ENCODE results near the gene WFS1.

WFS1 gene

GRCh38 chr4:6326312-6327060, 56.8 kb downstream of the WFS1 start:
- Histone ChIP-seq H3K36me3 (ENCODE audit: low read length) (no peaks in the 10 kb centered on the region), H3K27me3 (ENCODE audit: low read length) (no peaks in the 10 kb centered on the region), H3K4me3 (ENCODE audit: insufficient read depth, low read length, poor library complexity, severe bottlenecking) (no peak overlapping the region), H4K20me1 (ENCODE audit: low read depth, low read length) (no peaks in the 10 kb centered on the region), H3K9me2 (replicated peaks; ENCODE audit: insufficient read depth, low read length) (no peaks in the 10 kb centered on the region), H2AFZ (ENCODE audit: low read depth, low read length, severe bottlenecking) (no peak overlapping the region), H3K79me2 (ENCODE audit: insufficient read depth, low read length) (no peaks in the 10 kb centered on the region), H3K27ac (ENCODE audit: low read depth, low read length) (no peak overlapping the region), H3K9me3 (ENCODE audit: insufficient read depth, low read length) (no peaks in the 10 kb centered on the region), H3K4me2 (ENCODE audit: low read depth, low read length, poor library complexity, severe bottlenecking) (no peak overlapping the region), H3F3A (ENCODE audit: insufficient read depth) (no peaks in the 10 kb centered on the region), H3K9ac (ENCODE audit: low read length) (no peak overlapping the region)
- TF ChIP-seq, protein P1, sequence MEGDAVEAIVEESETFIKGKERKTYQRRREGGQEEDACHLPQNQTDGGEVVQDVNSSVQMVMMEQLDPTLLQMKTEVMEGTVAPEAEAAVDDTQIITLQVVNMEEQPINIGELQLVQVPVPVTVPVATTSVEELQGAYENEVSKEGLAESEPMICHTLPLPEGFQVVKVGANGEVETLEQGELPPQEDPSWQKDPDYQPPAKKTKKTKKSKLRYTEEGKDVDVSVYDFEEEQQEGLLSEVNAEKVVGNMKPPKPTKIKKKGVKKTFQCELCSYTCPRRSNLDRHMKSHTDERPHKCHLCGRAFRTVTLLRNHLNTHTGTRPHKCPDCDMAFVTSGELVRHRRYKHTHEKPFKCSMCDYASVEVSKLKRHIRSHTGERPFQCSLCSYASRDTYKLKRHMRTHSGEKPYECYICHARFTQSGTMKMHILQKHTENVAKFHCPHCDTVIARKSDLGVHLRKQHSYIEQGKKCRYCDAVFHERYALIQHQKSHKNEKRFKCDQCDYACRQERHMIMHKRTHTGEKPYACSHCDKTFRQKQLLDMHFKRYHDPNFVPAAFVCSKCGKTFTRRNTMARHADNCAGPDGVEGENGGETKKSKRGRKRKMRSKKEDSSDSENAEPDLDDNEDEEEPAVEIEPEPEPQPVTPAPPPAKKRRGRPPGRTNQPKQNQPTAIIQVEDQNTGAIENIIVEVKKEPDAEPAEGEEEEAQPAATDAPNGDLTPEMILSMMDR (IDR thresholded peaks at IDR 0.05; ENCODE audit: insufficient read depth, low read length, poor library complexity, severe bottlenecking) = no peak
- no peak for TF ChIP-seq EZH2phosphoT487 (conservative IDR thresholded peaks at IDR 0.05; ENCODE audit: low read length)

DNA sequence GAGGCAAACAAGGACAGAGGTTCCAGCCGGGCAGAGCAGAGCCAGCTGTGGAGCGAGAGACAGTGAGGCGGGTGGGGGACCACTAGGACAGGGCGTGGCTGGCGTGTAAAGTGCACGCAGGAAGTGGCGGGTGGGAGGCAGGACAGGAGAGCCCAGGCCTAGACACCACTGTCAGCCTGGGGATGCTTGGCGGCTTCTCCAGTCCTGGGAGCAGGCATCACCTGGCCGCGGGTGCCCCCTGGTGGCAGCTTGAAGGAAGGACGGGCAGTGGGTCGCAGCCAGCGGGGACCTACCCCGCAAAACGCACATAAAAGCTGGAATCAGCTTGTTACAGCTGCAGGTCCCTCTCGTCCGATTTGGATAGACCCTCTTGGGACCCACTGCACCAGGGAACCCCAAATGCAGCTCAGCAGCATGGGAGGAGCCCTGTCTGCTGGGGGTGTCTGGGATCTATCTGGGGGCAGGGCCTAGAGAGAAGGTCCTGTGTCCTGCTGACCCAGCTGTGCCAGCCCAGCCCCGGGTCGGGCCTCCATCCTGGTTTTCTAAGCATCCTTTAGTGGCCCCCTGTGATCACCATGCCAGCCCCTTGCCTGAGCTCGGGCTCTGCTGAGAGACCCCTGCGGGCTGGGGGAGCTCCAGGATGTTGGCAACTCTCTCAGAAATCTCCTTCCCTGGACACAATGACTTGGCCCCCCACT, 57.7 kb downstream of the WFS1 start:
- H2AFZ ChIP-seq (ENCODE audit: low read depth, low read length, severe bottlenecking) = no peak overlapping the region
- H3K79me2 ChIP-seq (ENCODE audit: insufficient read depth, low read length) = no peaks in the 10 kb centered on the region
- no peak overlapping the region for H3K27ac ChIP-seq (ENCODE audit: low read depth, low read length)
- H4K20me1 ChIP-seq (ENCODE audit: low read depth, low read length) = no peaks in the 10 kb centered on the region
- no peak overlapping the region for H3K4me2 ChIP-seq (ENCODE audit: low read depth, low read length, poor library complexity, severe bottlenecking)
- no peak overlapping the region for H3K9ac ChIP-seq (ENCODE audit: low read length)
- TF ChIP-seq, protein P1 (IDR thresholded peaks at IDR 0.05; ENCODE audit: insufficient read depth, low read length, poor library complexity, severe bottlenecking) = peak; percentile 66
- no peak for TF ChIP-seq EZH2phosphoT487 (conservative IDR thresholded peaks at IDR 0.05; ENCODE audit: low read length)
- no peaks in the 10 kb centered on the region for H3K27me3 ChIP-seq (ENCODE audit: low read length)
- no peaks in the 10 kb centered on the region for H3K9me3 ChIP-seq (ENCODE audit: insufficient read depth, low read length)
- no peaks in the 10 kb centered on the region for H3K9me2 ChIP-seq (replicated peaks; ENCODE audit: insufficient read depth, low read length)
- no peaks in the 10 kb centered on the region for H3K36me3 ChIP-seq (ENCODE audit: low read length)
- no peak overlapping the region for H3K4me3 ChIP-seq (ENCODE audit: insufficient read depth, low read length, poor library complexity, severe bottlenecking)
- H3F3A ChIP-seq (ENCODE audit: insufficient read depth) = no peaks in the 10 kb centered on the region

- Histone ChIP-seq H3K9me2 (replicated peaks; ENCODE audit: insufficient read depth, low read length) (no peaks in the 10 kb centered on the region), H3K4me3 (ENCODE audit: insufficient read depth, low read length, poor library complexity, severe bottlenecking) (no peak overlapping the region), H3K27ac (ENCODE audit: low read depth, low read length) (no peak overlapping the region), H3K27me3 (ENCODE audit: low read length) (no peaks in the 10 kb centered on the region), H3K36me3 (ENCODE audit: low read length) (no peaks in the 10 kb centered on the region), H3K79me2 (ENCODE audit: insufficient read depth, low read length) (no peaks in the 10 kb centered on the region), H3K9me3 (ENCODE audit: insufficient read depth, low read length) (no peaks in the 10 kb centered on the region), H3K9ac (ENCODE audit: low read length) (no peak overlapping the region), H3K4me2 (ENCODE audit: low read depth, low read length, poor library complexity, severe bottlenecking) (no peak overlapping the region), H4K20me1 (ENCODE audit: low read depth, low read length) (no peaks in the 10 kb centered on the region), H3F3A (ENCODE audit: insufficient read depth) (no peaks in the 10 kb centered on the region), H2AFZ (ENCODE audit: low read depth, low read length, severe bottlenecking) (no peak overlapping the region)
- TF ChIP-seq, protein P1 (IDR thresholded peaks at IDR 0.05; ENCODE audit: insufficient read depth, low read length, poor library complexity, severe bottlenecking) = no peak
- no peak for TF ChIP-seq EZH2phosphoT487 (conservative IDR thresholded peaks at IDR 0.05; ENCODE audit: low read length)
Observed at GRCh38 chr4:6328526-6328925, 58.9 kb downstream of the WFS1 start.
